ENCODE measurements around the gene SAP30BP. TPM values are rescaled to one million over a fixed set of nuclear protein-coding genes. Genes with fewer than 3 reads are reported as not detected.

The SAP30BP gene
- total and polyA plus RNA-seq, 2 of the 8 experiments (the other 6 are each of a cell fraction or from before 2014, with no cell fraction given) = 63.3 to 79.9 TPM

DNA sequence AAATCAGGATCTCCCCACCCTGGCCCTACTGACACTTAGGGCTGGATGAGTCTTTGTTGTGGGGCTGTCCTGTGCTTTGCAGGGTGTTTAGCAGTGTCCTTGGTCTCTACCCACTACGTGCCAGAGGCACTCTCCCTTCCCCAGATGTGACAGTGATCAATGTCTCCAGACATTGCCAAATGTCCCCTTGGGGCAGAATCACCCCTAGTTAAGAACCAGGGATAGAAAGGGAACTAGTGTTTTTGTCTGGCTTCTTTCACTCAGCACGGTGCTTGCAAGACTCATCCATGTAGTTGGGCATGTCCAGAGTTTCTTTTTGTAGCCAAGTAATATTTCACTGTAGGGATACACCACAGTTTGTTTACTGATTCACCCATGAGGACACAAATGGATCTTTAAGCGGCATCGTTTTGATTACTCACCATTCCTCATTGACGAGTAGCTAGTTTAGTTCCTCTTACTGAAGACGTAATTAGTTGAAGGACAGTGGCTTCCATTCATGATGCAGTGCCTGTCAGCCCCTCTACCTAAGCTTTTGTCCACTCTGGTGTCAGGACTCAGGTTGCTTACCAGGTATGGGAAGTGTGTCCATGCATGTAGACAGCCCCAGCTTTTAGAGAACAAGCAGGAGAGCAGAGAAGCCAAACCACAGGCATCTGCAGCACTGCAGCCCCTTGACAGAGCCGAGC is 28.1 kb downstream of the SAP30BP start:
- Histone ChIP-seq H3K9ac (replicated peaks in 1 of 4; ENCODE audit: extremely low read depth in 1 of 4, low read depth in 3 of 4, low read length in 3 of 4) (no peak overlapping the region), H3K23me2 (ENCODE audit: low read depth, low read length) (no peaks in the 10 kb centered on the region), H3K27ac (ENCODE audit: low read depth, low read length) (no peak overlapping the region), H4K20me1 (replicated peaks in 1 of 2; ENCODE audit: control insufficient read depth in 1 of 2, insufficient read depth in 2 of 2, low read length in 2 of 2) (peaks cover 6 to 12% of the 10 kb centered on the region in 2 experiments), H3K18ac (ENCODE audit: extremely low read depth, low read length) (no peak overlapping the region), H2BK12ac (ENCODE audit: low read depth, low read length) (no peak overlapping the region), H3K9me3 (ENCODE audit: insufficient read depth in 2 of 2, low read depth in 1 of 2, low read length in 1 of 2) (no peaks in the 10 kb centered on the region), H4K91ac (replicated peaks; ENCODE audit: insufficient read length, low read length) (no peak overlapping the region), H3K79me1 (ENCODE audit: low read depth, low read length) (peaks cover 10% of the 10 kb centered on the region), H4K8ac (ENCODE audit: extremely low read depth, insufficient read depth, low read length) (no peak overlapping the region), H3K23ac (ENCODE audit: insufficient read length) (no peak overlapping the region), H2AFZ (ENCODE audit: low read length) (no peak overlapping the region), H3K56ac (replicated peaks; ENCODE audit: insufficient read length, low read depth, low read length) (no peak overlapping the region), H2AK5ac (ENCODE audit: low read depth, low read length) (no peak overlapping the region), H2BK20ac (ENCODE audit: low read length) (no peak overlapping the region), H3K4ac (replicated peaks; ENCODE audit: insufficient read length, low read depth, low read length) (no peak overlapping the region), H2BK120ac (replicated peaks; ENCODE audit: low read depth, low read length) (no peak overlapping the region), H4K5ac (ENCODE audit: insufficient read length, low read depth, low read length) (no peak overlapping the region), H3K36me3 (ENCODE audit: control insufficient read depth in 2 of 4, insufficient read depth in 4 of 4, low read length in 3 of 4) (peaks cover 7 to 16% (median 9%) of the 10 kb centered on the region in 4 experiments; a peak in 6 of 8 replicates), H3K4me1 (replicated peaks in 1 of 4; ENCODE audit: control insufficient read depth in 3 of 4, insufficient read depth in 4 of 4, low read length in 3 of 4) (peaks cover 3 to 21% (median 7%) of the 10 kb centered on the region in 4 experiments), H3K79me2 (ENCODE audit: control insufficient read depth in 1 of 2, insufficient read depth in 2 of 2, low read length in 2 of 2) (peaks cover 0 to 23% of the 10 kb centered on the region in 2 experiments; a peak in 2 of 4 replicates), H2BK5ac (ENCODE audit: low read depth, low read length) (no peak overlapping the region), H3K27me3 (replicated peaks in 1 of 4; ENCODE audit: control insufficient read depth in 3 of 4, extremely low read depth in 1 of 4, insufficient read depth in 3 of 4, low read length in 3 of 4) (no peaks in the 10 kb centered on the region), H2BK15ac (ENCODE audit: low read length) (no peak overlapping the region), H3K14ac (ENCODE audit: insufficient read length) (no peak overlapping the region), H3K4me2 (ENCODE audit: insufficient read depth in 1 of 2, low read depth in 2 of 2, low read length in 2 of 2) (no peak overlapping the region), H3K4me3 (ENCODE audit: extremely low read depth in 1 of 4, insufficient read depth in 2 of 4, low read depth in 3 of 4, low read length in 4 of 4) (no peak overlapping the region)
- POLR2A ChIA-PET (ENCODE audit: partially characterized antibody) = interaction anchor here (0.7 to 1.6 kb wide), 5 partner anchors 10 to 36 kb away, joined by 3 to 6 read pairs (median 4); no protein-coding TSS in a partner anchor
- TF ChIP-seq HDAC6 (IDR thresholded peaks at IDR 0.05; ENCODE audit: low read depth, low read length) = no peak
- TF ChIP-seq JUN (IDR thresholded peaks at IDR 0.05; ENCODE audit: low read depth, low read length) = no peak
- TF ChIP-seq JUND (IDR thresholded peaks at IDR 0.05; ENCODE audit: low read length) = no peak
- TF ChIP-seq CBX5 (IDR thresholded peaks at IDR 0.05; ENCODE audit: low read depth, low read length) = no peak
- no peak for TF ChIP-seq SUZ12 (IDR thresholded peaks at IDR 0.05; ENCODE audit: low read length)
- no peak for TF ChIP-seq HDAC2 (IDR thresholded peaks at IDR 0.05; ENCODE audit: borderline replicate concordance in 1 of 2, low read depth in 2 of 2, low read length in 2 of 2)
- TF ChIP-seq NRF1 (IDR thresholded peaks at IDR 0.05; ENCODE audit: low read depth, low read length) = no peak
- DNase-seq (ENCODE audit: low read depth in 1 of 2, low spot score in 2 of 2) (no peak), FAIRE-seq (no peak)
- CTCF ChIA-PET (ENCODE audit: partially characterized antibody) = interaction anchor here (0.7 to 6.8 kb wide), 14 partner anchors 8 to 70 kb away, joined by 3 to 48 read pairs (median 4); partner anchors contain the start of genes RECQL5 and SMIM5
- 91% methylated on average over 7 of the region's 7 CpGs; no CpG with 5 or more reads in 1 of the 2 experiments for WGBS, 2 experiments (ENCODE audit: extremely low coverage in 1 of 2, insufficient coverage in 1 of 2, insufficient read length in 1 of 2, insufficient replicate concordance in 2 of 2, low coverage in 1 of 2, low lambda C conversion rate in 2 of 2, missing lambda C conversion rate in 1 of 2)

All from H1 (cell line).